Endothelial cell (in vitro differentiated cells): ENCODE data around the gene FETUB. TPM values are rescaled to one million over a fixed set of nuclear protein-coding genes. Genes with fewer than 3 reads are reported as not detected.

Source experiments
- DNase-seq: peaks from one replicate; pipeline ENCODE4 v3.0.0; 2021; ENCODE audit warnings: low spot score
- H3K27ac Mint-ChIP-seq: one replicate; pipeline ENCODE4 v1.8.0; 2021; ENCODE audit warnings: mixed read lengths, inconsistent platforms; ENCODE audit not compliant: unreplicated experiment
- H3K27me3 Mint-ChIP-seq: one replicate; pipeline ENCODE4 v1.8.0; 2021; ENCODE audit warnings: mild to moderate bottlenecking, moderate library complexity, mixed read lengths, inconsistent platforms; ENCODE audit not compliant: unreplicated experiment
- H3K36me3 Mint-ChIP-seq: one replicate; pipeline ENCODE4 v1.8.0; 2021; ENCODE audit warnings: mild to moderate bottlenecking, low read depth, mixed read lengths, inconsistent platforms; ENCODE audit not compliant: unreplicated experiment
- H3K4me1 Mint-ChIP-seq: one replicate; pipeline ENCODE4 v1.8.0; 2021; ENCODE audit warnings: mild to moderate bottlenecking, mixed read lengths, inconsistent platforms; ENCODE audit not compliant: unreplicated experiment
- H3K4me3 Mint-ChIP-seq: one replicate; pipeline ENCODE4 v1.8.0; 2021; ENCODE audit warnings: mild to moderate bottlenecking, mixed read lengths, inconsistent platforms; ENCODE audit not compliant: unreplicated experiment
- H3K9me3 Mint-ChIP-seq: one replicate; pipeline ENCODE4 v1.8.0; 2021; ENCODE audit warnings: mixed read lengths, inconsistent platforms; ENCODE audit not compliant: unreplicated experiment
- total RNA-seq: library from RNA; stranded (reverse); fragmentation: NEBNext Ultra II Directional; extraction: Animal tissue kit (Norgen Biotek cat#: 25700); gene quantifications from one replicate; pipeline ENCODE4 v1.2.1, GENCODE V29; 2021; ENCODE audit not compliant: unreplicated experiment
- TF ChIP-seq, protein P1 (sequence below): fragments of 200-600 bp; sonication (generic); IDR thresholded peaks from one replicate; pipeline ENCODE4 v1.5.0; 2021; ENCODE audit warnings: antibody characterized with exemption; ENCODE audit not compliant: unreplicated experiment

The FETUB gene
- total RNA-seq, 1 donor from 2014 or later = not detected

DNA sequence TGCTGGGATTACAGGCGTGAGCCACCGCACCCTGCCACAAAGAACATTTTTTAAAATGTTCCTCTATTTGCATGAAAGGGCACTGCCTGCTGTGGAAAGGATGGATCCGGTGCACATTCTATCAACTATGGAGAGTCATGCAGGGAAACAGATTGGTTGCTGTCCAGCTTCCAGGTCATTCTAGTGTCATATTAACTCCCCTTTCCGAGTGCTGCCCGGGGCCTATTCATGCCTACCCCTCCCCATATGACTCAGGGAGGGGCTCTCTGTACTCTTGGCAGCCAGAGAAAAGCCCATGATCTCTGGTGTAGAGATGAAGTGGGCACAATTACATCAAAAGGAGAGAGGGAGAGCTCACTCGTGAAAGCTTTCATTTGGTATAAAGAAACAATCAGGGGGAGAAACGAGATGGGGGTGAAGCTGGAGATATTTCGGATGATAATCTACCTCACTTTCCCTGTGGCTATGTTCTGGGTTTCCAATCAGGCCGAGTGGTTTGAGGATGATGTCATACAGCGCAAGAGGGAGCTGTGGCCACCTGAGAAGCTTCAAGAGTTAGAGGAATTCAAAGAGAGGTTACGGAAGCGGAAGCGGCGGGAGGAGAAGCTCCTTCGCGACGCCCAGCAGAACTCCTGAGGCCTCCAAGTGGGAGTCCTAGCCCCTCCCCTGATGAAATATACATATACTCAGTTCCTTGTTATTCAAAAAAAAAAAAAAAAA is 43.5 kb upstream of the FETUB start:
- Mint-ChIP-seq H3K9me3 (no peaks in the 10 kb centered on the region), H3K36me3 (no peaks in the 10 kb centered on the region), H3K4me1 (peaks cover 3% of the 10 kb centered on the region), H3K4me3 (no peak overlapping the region), H3K27me3 (peaks cover 6% of the 10 kb centered on the region), H3K27ac (no peak overlapping the region)
- DNase-seq = no peak
- TF ChIP-seq, protein P1, sequence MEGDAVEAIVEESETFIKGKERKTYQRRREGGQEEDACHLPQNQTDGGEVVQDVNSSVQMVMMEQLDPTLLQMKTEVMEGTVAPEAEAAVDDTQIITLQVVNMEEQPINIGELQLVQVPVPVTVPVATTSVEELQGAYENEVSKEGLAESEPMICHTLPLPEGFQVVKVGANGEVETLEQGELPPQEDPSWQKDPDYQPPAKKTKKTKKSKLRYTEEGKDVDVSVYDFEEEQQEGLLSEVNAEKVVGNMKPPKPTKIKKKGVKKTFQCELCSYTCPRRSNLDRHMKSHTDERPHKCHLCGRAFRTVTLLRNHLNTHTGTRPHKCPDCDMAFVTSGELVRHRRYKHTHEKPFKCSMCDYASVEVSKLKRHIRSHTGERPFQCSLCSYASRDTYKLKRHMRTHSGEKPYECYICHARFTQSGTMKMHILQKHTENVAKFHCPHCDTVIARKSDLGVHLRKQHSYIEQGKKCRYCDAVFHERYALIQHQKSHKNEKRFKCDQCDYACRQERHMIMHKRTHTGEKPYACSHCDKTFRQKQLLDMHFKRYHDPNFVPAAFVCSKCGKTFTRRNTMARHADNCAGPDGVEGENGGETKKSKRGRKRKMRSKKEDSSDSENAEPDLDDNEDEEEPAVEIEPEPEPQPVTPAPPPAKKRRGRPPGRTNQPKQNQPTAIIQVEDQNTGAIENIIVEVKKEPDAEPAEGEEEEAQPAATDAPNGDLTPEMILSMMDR = no peak

DNA sequence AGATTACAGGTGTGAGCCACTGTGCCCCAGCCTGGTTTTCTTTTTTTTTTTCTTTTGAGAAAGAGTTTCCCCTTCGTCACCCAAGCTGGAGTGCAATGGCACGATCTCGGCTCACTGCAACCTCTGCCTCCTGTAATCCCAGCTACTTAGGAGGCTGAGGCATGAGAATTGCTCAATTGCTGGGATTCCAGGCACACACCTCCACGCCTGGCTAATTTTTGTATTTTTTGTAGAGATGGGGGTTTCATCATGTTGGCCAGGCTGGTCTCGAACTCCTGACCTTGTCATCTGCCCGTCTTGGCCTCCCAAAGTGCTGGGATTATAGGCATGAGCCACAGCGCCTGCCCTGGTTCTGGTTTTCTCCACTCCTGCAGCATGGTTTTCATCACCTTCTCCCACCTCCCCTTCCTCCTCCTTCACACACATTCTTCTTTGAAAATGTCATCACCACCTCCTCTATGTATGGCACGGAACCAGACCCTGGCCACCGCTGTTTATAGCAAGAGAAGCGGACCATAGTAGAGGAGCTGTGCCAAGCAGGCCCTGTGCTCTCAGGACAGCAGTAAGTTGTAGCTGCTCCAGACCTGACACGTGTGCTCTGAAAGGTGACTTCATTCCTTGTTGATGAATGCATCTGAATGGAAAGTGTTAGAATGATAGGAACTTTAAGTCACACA is 42.0 kb upstream of the FETUB start:
- TF ChIP-seq, protein P1 = no peak
- H3K36me3 Mint-ChIP-seq = no peaks in the 10 kb centered on the region
- H3K9me3 Mint-ChIP-seq = no peaks in the 10 kb centered on the region
- no peak overlapping the region for H3K27ac Mint-ChIP-seq
- DNase-seq = no peak
- peaks cover 6% of the 10 kb centered on the region for H3K4me1 Mint-ChIP-seq
- H3K4me3 Mint-ChIP-seq = no peak overlapping the region
- H3K27me3 Mint-ChIP-seq = peaks cover 6% of the 10 kb centered on the region

DNA sequence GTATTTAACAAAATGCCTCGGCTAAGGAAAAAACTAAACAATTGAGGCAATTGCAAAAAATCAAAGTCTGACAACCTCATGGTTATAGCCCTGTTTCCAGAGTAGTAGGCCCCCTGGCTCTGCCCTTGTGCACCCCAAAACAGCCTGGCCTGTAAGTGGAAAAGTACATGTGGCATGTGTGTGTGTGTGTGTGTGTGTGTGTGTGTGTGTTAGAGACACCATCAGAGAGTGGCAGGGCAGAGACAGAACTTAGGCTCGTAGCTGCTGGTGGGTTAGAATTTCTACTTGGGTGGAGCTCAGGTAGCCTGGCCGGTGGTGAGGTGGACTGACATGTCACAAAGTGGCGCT is 41.4 kb upstream of the FETUB start:
- no peak overlapping the region for H3K27ac Mint-ChIP-seq
- H3K4me3 Mint-ChIP-seq = no peak overlapping the region
- TF ChIP-seq, protein P1 = no peak
- H3K36me3 Mint-ChIP-seq = no peaks in the 10 kb centered on the region
- peaks cover 6% of the 10 kb centered on the region for H3K27me3 Mint-ChIP-seq
- H3K9me3 Mint-ChIP-seq = no peaks in the 10 kb centered on the region
- H3K4me1 Mint-ChIP-seq = peaks cover 7% of the 10 kb centered on the region
- no peak for DNase-seq

DNA sequence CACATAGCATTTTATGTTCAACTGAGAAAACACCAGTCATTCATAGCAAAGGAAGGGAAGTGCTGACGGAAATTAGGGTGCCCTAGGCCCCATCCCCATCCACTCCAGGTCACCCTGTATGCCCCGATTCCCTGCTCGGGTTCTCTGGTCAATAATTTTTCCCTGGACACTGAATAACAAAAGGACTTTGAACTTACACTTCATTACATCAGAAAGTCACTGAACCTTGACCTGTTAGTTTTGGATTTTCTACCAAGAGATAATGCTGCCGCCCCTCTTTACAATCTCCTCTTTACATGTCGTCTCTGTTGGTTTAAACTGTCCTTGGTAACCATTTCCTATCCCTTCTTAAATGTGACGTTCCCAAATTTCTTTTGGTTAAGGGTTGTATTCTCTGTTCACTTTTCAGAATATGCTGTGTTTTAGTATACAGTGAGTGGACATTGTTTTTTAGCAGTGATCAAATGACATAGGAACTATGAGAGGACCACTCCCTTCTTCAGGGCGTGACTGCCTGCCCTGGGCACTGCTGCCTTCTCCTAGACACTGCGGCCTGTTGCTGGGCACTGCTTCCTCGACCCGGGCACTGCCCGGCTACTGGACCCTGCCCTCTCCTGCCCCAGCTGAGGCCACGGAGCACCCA is 40.9 kb upstream of the FETUB start:
- Mint-ChIP-seq H3K4me1 (peaks cover 7% of the 10 kb centered on the region), H3K36me3 (no peaks in the 10 kb centered on the region), H3K9me3 (no peaks in the 10 kb centered on the region), H3K27me3 (peaks cover 6% of the 10 kb centered on the region), H3K4me3 (no peak overlapping the region), H3K27ac (no peak overlapping the region)
- DNase-seq = no peak
- TF ChIP-seq, protein P1 = no peak

DNA sequence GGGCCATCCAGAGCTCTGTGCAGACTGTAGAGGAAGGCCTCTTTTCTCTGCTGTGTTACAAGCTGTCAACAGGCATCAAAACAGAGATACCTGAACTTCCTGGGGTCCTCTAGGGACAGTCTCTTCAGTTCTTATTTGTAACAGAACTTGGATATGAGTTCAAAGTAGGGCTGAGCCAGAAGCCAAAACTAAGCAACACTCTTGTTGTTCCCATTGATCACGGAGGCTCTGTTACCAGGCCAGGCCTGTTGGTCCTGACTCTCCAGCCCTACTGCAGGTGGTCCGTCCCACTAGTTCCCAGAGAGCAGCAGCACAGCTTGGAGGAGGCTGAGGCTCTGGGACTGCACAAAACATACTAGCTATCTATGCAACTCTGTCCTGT is 40.4 kb upstream of the FETUB start:
- no peak overlapping the region for H3K4me3 Mint-ChIP-seq
- H3K4me1 Mint-ChIP-seq = peaks cover 7% of the 10 kb centered on the region
- TF ChIP-seq, protein P1 = no peak
- H3K9me3 Mint-ChIP-seq = no peaks in the 10 kb centered on the region
- DNase-seq = no peak
- peaks cover 6% of the 10 kb centered on the region for H3K27me3 Mint-ChIP-seq
- no peak overlapping the region for H3K27ac Mint-ChIP-seq
- no peaks in the 10 kb centered on the region for H3K36me3 Mint-ChIP-seq
